IPS DF 6.9 (cell line): ENCODE data around the gene SQSTM1.

Source experiments
- DNase-seq: peaks from one replicate; pipeline ENCODE4 v3.0.0-alpha.2; 2013; ENCODE audit warnings: low read depth, low spot score
- H3K27ac ChIP-seq: one replicate; pipeline ENCODE4 v1.5.1; 2013; ENCODE audit warnings: low read length, control low read depth
- H3K27me3 ChIP-seq: 2 replicates; pipeline ENCODE4 v1.6.1; 2013; ENCODE audit warnings: mild to moderate bottlenecking, low read length; ENCODE audit not compliant: control insufficient read depth, insufficient read depth
- H3K36me3 ChIP-seq: 2 replicates; pipeline ENCODE4 v1.6.1; 2013; ENCODE audit warnings: low read length; ENCODE audit not compliant: control insufficient read depth, insufficient read depth
- H3K4me1 ChIP-seq: 2 replicates; pipeline ENCODE4 v1.6.1; 2013; ENCODE audit warnings: low read length; ENCODE audit not compliant: control insufficient read depth, insufficient read depth
- H3K4me3 ChIP-seq: 2 replicates; pipeline ENCODE4 v1.5.1; 2013; ENCODE audit warnings: mild to moderate bottlenecking, low read length
- H3K9me3 ChIP-seq: 2 replicates; pipeline ENCODE4 v1.6.1; 2013; ENCODE audit warnings: low read length, inconsistent platforms; ENCODE audit not compliant: control insufficient read depth, insufficient read depth
- WGBS: extraction: QIAGEN DNeasy Blood & Tissue Kit; methylation state at CpG from one replicate; pipeline ENCODE4 v1.1.7; 2013; ENCODE audit warnings: mixed read lengths, missing lambda C conversion rate; ENCODE audit not compliant: insufficient read length, insufficient coverage; 5-methylcytosine and 5-hydroxymethylcytosine counted together

SQSTM1 gene

GRCh38 chr5:179800071-179800695 lies 20.5 kb upstream of the SQSTM1 start:
- no CpG with 5 or more reads among the region's 21 CpGs for WGBS
- H3K4me3 ChIP-seq: no peak overlapping the region
- no peak for DNase-seq
- H3K36me3 ChIP-seq: peaks cover 26% of the 10 kb centered on the region
- no peak overlapping the region for H3K27ac ChIP-seq
- no peaks in the 10 kb centered on the region for H3K9me3 ChIP-seq
- H3K27me3 ChIP-seq: no peaks in the 10 kb centered on the region
- peaks cover 15% of the 10 kb centered on the region for H3K4me1 ChIP-seq

DNA sequence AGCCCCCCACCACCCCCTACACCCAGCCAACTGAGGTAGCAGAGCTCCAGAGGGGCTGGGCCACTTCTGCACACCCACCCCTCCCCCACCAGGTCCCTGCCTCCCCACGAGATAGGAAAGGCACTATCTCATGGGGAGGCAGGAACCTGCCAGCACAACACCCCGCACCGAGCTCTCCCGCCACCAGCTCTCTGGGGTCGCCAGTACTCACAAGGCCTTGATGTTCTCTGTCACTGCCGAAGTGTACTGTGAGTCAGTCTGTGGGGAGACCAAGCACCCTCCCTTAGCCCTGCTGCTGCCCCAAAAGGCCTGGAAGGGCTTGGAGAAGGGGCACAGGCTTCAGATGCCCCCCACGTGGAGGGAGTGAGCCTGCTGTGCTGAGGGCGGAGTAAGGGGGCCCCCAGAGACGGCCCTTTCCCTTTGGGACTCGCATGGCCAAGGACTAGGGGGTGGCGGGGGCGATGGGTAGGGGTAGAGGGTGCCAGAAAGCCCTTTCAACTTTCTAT lies 20.0 kb upstream of the SQSTM1 start:
- H3K36me3 ChIP-seq: peaks cover 26% of the 10 kb centered on the region
- no peak overlapping the region for H3K4me3 ChIP-seq
- DNase-seq: no peak
- no peak overlapping the region for H3K27ac ChIP-seq
- H3K4me1 ChIP-seq: peaks cover 15% of the 10 kb centered on the region
- no peaks in the 10 kb centered on the region for H3K27me3 ChIP-seq
- no peaks in the 10 kb centered on the region for H3K9me3 ChIP-seq
- no CpG with 5 or more reads among the region's 12 CpGs for WGBS

- WGBS: no CpG with 5 or more reads among the region's 67 CpGs
- Histone ChIP-seq H3K9me3 (no peaks in the 10 kb centered on the region), H3K27me3 (no peaks in the 10 kb centered on the region), H3K27ac (no peak overlapping the region), H3K4me1 (peaks cover 15% of the 10 kb centered on the region), H3K4me3 (no peak overlapping the region), H3K36me3 (peaks cover 26% of the 10 kb centered on the region)
- DNase-seq: no peak
Observed at GRCh38 chr5:179801304-179802206, 19.1 kb upstream of the SQSTM1 start.

DNA sequence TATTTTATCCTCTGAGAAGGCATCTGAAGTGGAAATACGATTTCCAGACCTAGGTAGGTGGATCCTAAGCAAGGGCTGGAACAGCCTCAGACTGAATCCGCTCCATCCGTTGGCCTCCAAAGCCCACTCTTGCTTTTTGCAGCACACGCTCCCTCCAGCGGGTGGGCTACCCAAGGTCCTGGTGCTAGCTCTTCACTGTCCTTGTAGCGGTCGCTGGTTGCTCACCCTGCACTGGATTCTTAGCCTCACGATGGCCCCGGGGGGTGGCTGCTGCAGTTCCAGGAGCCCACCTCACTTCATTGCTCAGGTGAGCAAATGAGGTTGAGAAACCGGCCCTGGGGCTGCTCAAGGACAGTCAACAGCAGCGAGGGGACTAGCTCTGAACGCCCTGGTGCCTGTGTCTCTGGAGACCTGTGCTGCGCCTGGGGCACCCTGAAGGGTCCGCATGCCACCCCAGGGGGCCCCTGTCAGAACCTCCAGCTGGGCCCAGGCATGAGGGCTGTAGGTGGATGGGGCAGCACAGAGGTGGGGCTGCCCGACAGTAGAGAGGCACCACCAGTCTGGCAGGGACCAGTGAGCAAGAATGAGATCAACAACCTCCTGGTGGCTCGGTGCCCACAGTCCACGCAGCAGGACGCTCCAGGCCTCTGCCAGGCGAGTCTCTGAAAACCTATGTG lies 18.4 kb upstream of the SQSTM1 start:
- Histone ChIP-seq H3K4me1 (peaks cover 15% of the 10 kb centered on the region), H3K36me3 (peaks cover 25% of the 10 kb centered on the region), H3K9me3 (no peaks in the 10 kb centered on the region), H3K4me3 (no peak overlapping the region), H3K27ac (no peak overlapping the region), H3K27me3 (no peaks in the 10 kb centered on the region)
- no CpG with 5 or more reads among the region's 19 CpGs for WGBS
- DNase-seq: no peak

GRCh38 chr5:179802950-179803562 lies 17.6 kb upstream of the SQSTM1 start:
- Histone ChIP-seq H3K4me1 (peaks cover 15% of the 10 kb centered on the region), H3K27me3 (no peaks in the 10 kb centered on the region), H3K9me3 (no peaks in the 10 kb centered on the region), H3K27ac (no peak overlapping the region), H3K4me3 (no peak overlapping the region), H3K36me3 (peaks cover 24% of the 10 kb centered on the region)
- WGBS: no CpG with 5 or more reads among the region's 11 CpGs
- no peak for DNase-seq

DNA sequence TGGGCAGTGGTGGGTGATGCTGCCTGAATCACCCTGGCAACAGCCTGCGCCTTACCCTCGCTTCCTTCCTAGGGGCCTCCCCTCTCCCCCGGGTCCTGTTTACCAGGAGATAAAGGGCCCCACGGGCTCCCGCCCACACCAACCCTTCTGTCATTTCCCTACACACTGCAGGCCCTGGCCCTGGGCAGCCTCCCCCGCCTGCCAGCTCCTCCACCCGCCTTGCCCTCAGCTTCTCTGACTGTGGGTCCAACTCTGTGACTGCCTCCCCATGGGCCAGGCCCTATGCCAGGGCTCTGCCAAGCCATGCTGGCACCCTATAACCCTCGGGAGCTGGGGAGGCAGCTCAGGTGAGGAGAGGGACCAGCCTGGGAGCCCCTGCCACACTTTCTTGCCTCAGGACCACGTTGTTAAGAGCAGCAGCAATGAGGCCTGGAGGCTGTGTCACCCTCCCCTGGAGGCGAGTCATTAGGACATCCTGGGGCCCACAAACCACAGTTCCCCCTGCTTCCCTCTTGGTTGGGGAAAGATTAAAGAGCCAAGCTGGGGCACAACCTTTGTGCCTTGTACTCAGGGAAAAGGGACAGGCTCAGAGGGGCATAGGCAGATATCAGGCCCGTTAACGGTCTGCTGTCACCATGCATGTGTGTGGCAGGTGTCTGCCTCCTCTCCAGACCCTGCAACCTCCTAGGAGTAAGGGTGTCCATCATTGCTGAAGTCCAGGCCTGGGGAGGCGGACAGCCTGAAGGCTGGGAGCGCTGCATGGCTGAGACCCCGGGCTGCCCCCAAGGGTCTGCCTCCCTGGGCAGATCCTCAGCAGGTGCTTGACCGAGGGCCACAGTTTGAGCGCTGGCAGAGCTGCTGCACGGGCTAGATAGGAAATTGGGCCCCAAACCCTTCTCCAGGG lies 16.8 kb upstream of the SQSTM1 start:
- H3K9me3 ChIP-seq: no peaks in the 10 kb centered on the region
- no peak overlapping the region for H3K27ac ChIP-seq
- DNase-seq: no peak
- peaks cover 16% of the 10 kb centered on the region for H3K36me3 ChIP-seq
- H3K27me3 ChIP-seq: no peaks in the 10 kb centered on the region
- no CpG with 5 or more reads among the region's 18 CpGs for WGBS
- H3K4me1 ChIP-seq: peaks cover 15% of the 10 kb centered on the region
- no peak overlapping the region for H3K4me3 ChIP-seq

GRCh38 chr5:179804555-179804947 lies 16.2 kb upstream of the SQSTM1 start:
- no peaks in the 10 kb centered on the region for H3K27me3 ChIP-seq
- no CpG with 5 or more reads among the region's 8 CpGs for WGBS
- no peaks in the 10 kb centered on the region for H3K9me3 ChIP-seq
- DNase-seq: no peak
- no peak overlapping the region for H3K27ac ChIP-seq
- H3K4me1 ChIP-seq: peaks cover 15% of the 10 kb centered on the region
- no peak overlapping the region for H3K4me3 ChIP-seq
- H3K36me3 ChIP-seq: peaks cover 10% of the 10 kb centered on the region

DNA sequence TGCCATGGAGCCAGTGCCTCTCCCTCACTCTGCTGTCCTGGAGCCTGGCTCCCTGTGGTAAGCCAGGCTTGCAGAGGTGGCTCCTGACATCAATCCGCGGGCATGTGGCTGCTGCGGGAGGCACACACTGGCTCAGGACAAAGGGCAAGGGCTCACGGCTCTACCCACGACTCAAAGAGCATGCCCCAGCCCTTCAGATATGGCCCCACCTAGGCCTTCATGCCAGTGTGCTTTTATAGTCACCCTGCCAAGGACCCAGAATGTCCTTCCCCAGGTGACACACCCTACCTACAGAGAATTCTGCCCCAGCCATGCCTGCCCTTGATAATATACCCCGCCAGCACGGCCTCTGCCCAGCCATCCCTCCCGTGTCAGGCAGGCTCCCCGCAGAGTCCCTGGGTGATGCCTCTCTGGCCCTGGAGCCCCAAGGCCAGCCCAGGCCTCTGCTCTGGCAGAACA lies 15.6 kb upstream of the SQSTM1 start:
- H3K4me3 ChIP-seq: peak overlapping the region; percentile 86; the same call in 1 of the 2 replicates
- DNase-seq: no peak
- no peak overlapping the region for H3K27ac ChIP-seq
- H3K9me3 ChIP-seq: no peaks in the 10 kb centered on the region
- H3K4me1 ChIP-seq: peaks cover 15% of the 10 kb centered on the region
- H3K36me3 ChIP-seq: peaks cover 4% of the 10 kb centered on the region; the same call in 1 of the 2 replicates
- no peaks in the 10 kb centered on the region for H3K27me3 ChIP-seq
- whole genome bisulfite sequencing: no CpG with 5 or more reads among the region's 9 CpGs

GRCh38 chr5:179805529-179806249 lies 15.0 kb upstream of the SQSTM1 start:
- Histone ChIP-seq H3K9me3 (no peaks in the 10 kb centered on the region), H3K4me3 (peak overlapping the region; percentile 86), H3K27me3 (no peaks in the 10 kb centered on the region), H3K27ac (no peak overlapping the region), H3K4me1 (peaks cover 15% of the 10 kb centered on the region), H3K36me3 (peaks cover 4% of the 10 kb centered on the region; the same call in 1 of the 2 replicates)
- WGBS: no CpG with 5 or more reads among the region's 65 CpGs
- DNase-seq: no peak
